Skeletal muscle cell (primary cell): ENCODE data around the gene POLR3H.
A peak's percentile ranks its signal among the peaks of the same experiment; 100 is the strongest.
"Not testable (repeated sequence)": the region's sequence is repeated elsewhere in the genome, so short reads cannot be mapped to it uniquely, and the experiment has no call there.

ENCODE experiments used
- DNase-seq: peaks from one replicate; pipeline ENCODE4 v3.0.0-alpha.2; 2010; ENCODE audit warnings: low read depth
- H3K4me3 ChIP-seq: 2 replicates; pipeline ENCODE4 v1.5.1; 2011; ENCODE audit warnings: low read depth, mild to moderate bottlenecking, control low read depth, low read length, moderate library complexity

The POLR3H gene

GRCh38 chr22:41567512-41567768, 23.2 kb upstream of the POLR3H start:
- no peak for DNase-seq

GRCh38 chr22:41565403-41566054, 21.3 kb upstream of the POLR3H start:
- no peak for DNase-seq
- no peak overlapping the region for H3K4me3 ChIP-seq

More at GRCh38 chr22:41567512-41567768, 23.2 kb upstream of the POLR3H start:
- no peak overlapping the region for H3K4me3 ChIP-seq

- no peak for DNase-seq
- no peak overlapping the region for H3K4me3 ChIP-seq
These were observed 20.3 kb upstream of the POLR3H start for GRCh38 chr22:41564563-41564962.

- no peak overlapping the region for H3K4me3 ChIP-seq
- DNase-seq: peak; percentile 64
These were observed 18.9 kb upstream of the POLR3H start for GRCh38 chr22:41563051-41563711.

GRCh38 chr22:41562461-41562860, 18.2 kb upstream of the POLR3H start:
- DNase-seq: no peak
- no peak overlapping the region for H3K4me3 ChIP-seq

- DNase-seq: no peak
- peak overlapping the region; percentile 45 for H3K4me3 ChIP-seq
These were observed 17.5 kb upstream of the POLR3H start for GRCh38 chr22:41561788-41562187.

- DNase-seq: no peak
- peak overlapping the region; percentile 45 for H3K4me3 ChIP-seq
These were observed 17.1 kb upstream of the POLR3H start for GRCh38 chr22:41561335-41561734.

GRCh38 chr22:41560095-41560471, 15.8 kb upstream of the POLR3H start:
- no peak overlapping the region for H3K4me3 ChIP-seq
- DNase-seq: no peak

- not testable (repeated sequence) for H3K4me3 ChIP-seq, DNase-seq
These were observed 14.0 kb upstream of the POLR3H start for GRCh38 chr22:41558241-41558630.

GRCh38 chr22:41557401-41558240, 13.4 kb upstream of the POLR3H start:
- H3K4me3 ChIP-seq: no peak overlapping the region
- DNase-seq: peak; percentile 54

GRCh38 chr22:41556561-41556960, 12.3 kb upstream of the POLR3H start:
- no peak overlapping the region for H3K4me3 ChIP-seq
- DNase-seq: no peak

- no peak for DNase-seq
- no peak overlapping the region for H3K4me3 ChIP-seq
These were observed 11.2 kb upstream of the POLR3H start for GRCh38 chr22:41555325-41555982.

- no peak for DNase-seq
- no peak overlapping the region for H3K4me3 ChIP-seq
These were observed 7.8 kb upstream of the POLR3H start for GRCh38 chr22:41551877-41552582.

GRCh38 chr22:41550952-41551491, 6.8 kb upstream of the POLR3H start:
- no peak overlapping the region for H3K4me3 ChIP-seq
- DNase-seq: no peak

GRCh38 chr22:41548830-41549211, 4.6 kb upstream of the POLR3H start:
- no peak for DNase-seq
- no peak overlapping the region for H3K4me3 ChIP-seq

GRCh38 chr22:41544671-41545476, 604 bp upstream of the POLR3H start:
- no peak for DNase-seq

GRCh38 chr22:41542224-41542623, 2.0 kb downstream of the POLR3H start:
- DNase-seq: no peak
- no peak overlapping the region for H3K4me3 ChIP-seq

More at GRCh38 chr22:41544671-41545476, 604 bp upstream of the POLR3H start:
- H3K4me3 ChIP-seq: peak overlapping the region; percentile 94

- DNase-seq: no peak
- H3K4me3 ChIP-seq: no peak overlapping the region
These were observed 2.8 kb downstream of the POLR3H start for GRCh38 chr22:41541484-41541883.

- no peak overlapping the region for H3K4me3 ChIP-seq
- no peak for DNase-seq
These were observed 3.9 kb downstream of the POLR3H start for GRCh38 chr22:41540365-41540764.
